HG02852 (cell line): ENCODE data around the gene KIAA0408.

ENCODE experiments used
- ATAC-seq: cut with Tn5 transposase; IDR thresholded peaks from one replicate; pipeline ENCODE4 v1.9.1; 2021; ENCODE audit warnings: mild to moderate bottlenecking, moderate library complexity; ENCODE audit not compliant: unreplicated experiment

The KIAA0408 gene

GRCh38 chr6:127459231-127459641 is at the start of gene KIAA0408:
TSS of gene KIAA0408 (minus strand) at chr6:127459389. CDS start at chr6:127453981, 5,408 bp downstream.
- no peak for ATAC-seq

GRCh38 chr6:127506894-127507293 is 47.7 kb upstream of the KIAA0408 start:
- no peak for ATAC-seq

GRCh38 chr6:127503022-127503421 is 43.8 kb upstream of the KIAA0408 start:
- ATAC-seq = no peak

GRCh38 chr6:127497410-127497809 is 38.2 kb upstream of the KIAA0408 start:
- ATAC-seq = no peak

GRCh38 chr6:127496471-127496870 is 37.3 kb upstream of the KIAA0408 start:
- ATAC-seq = no peak

- ATAC-seq = no peak
Measured at GRCh38 chr6:127494240-127494767, 35.1 kb upstream of the KIAA0408 start.

GRCh38 chr6:127489248-127489647 is 30.1 kb upstream of the KIAA0408 start:
- ATAC-seq = no peak

- no peak for ATAC-seq
Measured at GRCh38 chr6:127486934-127487333, 27.7 kb upstream of the KIAA0408 start.

- ATAC-seq = peak; percentile 100
Measured at GRCh38 chr6:127484212-127484863, 25.1 kb upstream of the KIAA0408 start.

GRCh38 chr6:127483399-127484055 is 24.3 kb upstream of the KIAA0408 start:
- ATAC-seq = peak; percentile 13

GRCh38 chr6:127482325-127482724 is 23.1 kb upstream of the KIAA0408 start:
- ATAC-seq = no peak

GRCh38 chr6:127481628-127482027 is 22.4 kb upstream of the KIAA0408 start:
- no peak for ATAC-seq

GRCh38 chr6:127481111-127481510 is 21.9 kb upstream of the KIAA0408 start:
- no peak for ATAC-seq

- ATAC-seq = no peak
Measured at GRCh38 chr6:127477658-127478057, 18.5 kb upstream of the KIAA0408 start.

- no peak for ATAC-seq
Measured at GRCh38 chr6:127475823-127476176, 16.6 kb upstream of the KIAA0408 start.

GRCh38 chr6:127475135-127475822 is 16.1 kb upstream of the KIAA0408 start:
- no peak for ATAC-seq

GRCh38 chr6:127471379-127472255 is 12.4 kb upstream of the KIAA0408 start:
- no peak for ATAC-seq

GRCh38 chr6:127468936-127469335 is 9.7 kb upstream of the KIAA0408 start:
- ATAC-seq = no peak

GRCh38 chr6:127466416-127466815 is 7.2 kb upstream of the KIAA0408 start:
- ATAC-seq = no peak

GRCh38 chr6:127464881-127465459 is 5.8 kb upstream of the KIAA0408 start:
- ATAC-seq = peak; percentile 95
